ENCODE measurements around the gene FAHD2A. TPM values are rescaled to one million over a fixed set of nuclear protein-coding genes. Genes with fewer than 3 reads are reported as not detected.
"Not testable (repeated sequence)": the region's sequence is repeated elsewhere in the genome, so short reads cannot be mapped to it uniquely, and the experiment has no call there.

The FAHD2A gene
- total and polyA plus RNA-seq, 2 donors (not counting 3 experiments of a cell fraction or from before 2014, with no cell fraction given) = 33.1 to 37.0 TPM

DNA sequence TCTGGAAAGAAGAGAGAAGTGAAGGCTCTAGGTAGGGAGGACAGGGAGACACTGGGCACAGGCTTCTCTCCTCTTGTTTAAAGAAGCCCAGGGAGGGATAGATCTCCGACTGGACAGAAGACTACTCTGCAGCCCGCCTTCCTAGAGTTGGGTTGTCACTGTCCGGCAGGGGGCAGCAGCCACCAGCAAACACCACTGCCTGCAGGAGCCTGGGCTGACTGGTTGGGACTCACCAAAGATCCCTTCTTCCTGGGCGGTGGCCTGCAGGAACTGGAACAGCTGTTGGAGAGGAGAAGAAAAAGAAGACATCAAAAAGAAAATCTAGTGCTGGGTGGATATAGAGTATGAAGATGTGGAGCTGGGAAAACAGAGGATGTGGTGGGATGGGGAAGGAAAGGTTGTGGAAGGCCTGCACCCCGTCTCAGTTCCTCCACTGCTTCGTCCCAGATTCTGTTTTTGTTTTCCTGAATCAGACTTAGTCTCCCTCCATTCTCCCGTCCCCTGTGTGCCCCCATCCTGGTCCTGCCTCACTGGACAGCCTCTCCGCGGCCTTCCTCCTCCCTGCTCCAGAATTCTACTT is 11.6 kb downstream of the FAHD2A start:
- H3K36me3 ChIP-seq (ENCODE audit: control insufficient read depth in 2 of 2, extremely low read depth in 1 of 2, insufficient read depth in 2 of 2, low read length in 2 of 2); H4K20me1 ChIP-seq (replicated peaks; ENCODE audit: control insufficient read depth, extremely low read depth, insufficient read depth, low read length); dilution Hi-C loops (cut with MboI; ENCODE audit: extremely low pct_ligation_motif_present, low sequenced_read_pairs); BruUV-seq (replicated peaks); H3K9me1 ChIP-seq (replicated peaks; ENCODE audit: control insufficient read depth, extremely low read depth, insufficient read depth, low read length); H2AFZ ChIP-seq (ENCODE audit: low read depth, low read length); POLR2A ChIA-PET; H3K4me2 ChIP-seq (ENCODE audit: insufficient read depth, low read length); H3K9ac ChIP-seq (replicated peaks; ENCODE audit: extremely low read depth, insufficient read depth, low read length); H3K4me1 ChIP-seq (ENCODE audit: control insufficient read depth, extremely low read depth, insufficient read depth, low read length); H3K79me2 ChIP-seq (ENCODE audit: control insufficient read depth, insufficient read depth, low read length); H3K27me3 ChIP-seq (ENCODE audit: control insufficient read depth in 2 of 2, insufficient read depth in 2 of 2, low read length in 2 of 2); H3K27ac ChIP-seq (ENCODE audit: insufficient read depth, low read depth, low read length); H3K9me3 ChIP-seq (replicated peaks; ENCODE audit: control insufficient read depth, insufficient read depth, low read length); intact Hi-C loops (cut with micrococcal nuclease); H3K4me3 ChIP-seq (replicated peaks in 1 of 3; ENCODE audit: insufficient read depth in 1 of 3, low read depth in 1 of 3, low read length in 3 of 3): not testable (repeated sequence)
- peak; percentile 40 for DNase-seq (ENCODE audit: low read depth, low spot score)
- TF ChIP-seq CTCF (IDR thresholded peaks at IDR 0.05; ENCODE audit: extremely low read depth in 1 of 2, insufficient read depth in 1 of 2, low read depth in 1 of 2, low read length in 2 of 2) = peak; percentile 62 to 78
- CTCF ChIA-PET = interaction anchor here (0.7 to 1.8 kb wide), 3 partner anchors 25 to 314 kb away, joined by 3 to 5 read pairs (median 5); no protein-coding TSS in a partner anchor
- FAIRE-seq = peak; percentile 85

- FAIRE-seq; H2AFZ ChIP-seq (ENCODE audit: low read depth, low read length); H3K4me3 ChIP-seq (replicated peaks in 1 of 3; ENCODE audit: insufficient read depth in 1 of 3, low read depth in 1 of 3, low read length in 3 of 3); H3K27ac ChIP-seq (ENCODE audit: insufficient read depth, low read depth, low read length); DNase-seq (ENCODE audit: low read depth, low spot score); H3K79me2 ChIP-seq (ENCODE audit: control insufficient read depth, insufficient read depth, low read length); H3K9me3 ChIP-seq (replicated peaks; ENCODE audit: control insufficient read depth, insufficient read depth, low read length); POLR2A ChIA-PET; H3K9ac ChIP-seq (replicated peaks; ENCODE audit: extremely low read depth, insufficient read depth, low read length); H3K4me2 ChIP-seq (ENCODE audit: insufficient read depth, low read length); BruUV-seq (replicated peaks); dilution Hi-C loops (cut with MboI; ENCODE audit: extremely low pct_ligation_motif_present, low sequenced_read_pairs); H3K36me3 ChIP-seq (ENCODE audit: control insufficient read depth in 2 of 2, extremely low read depth in 1 of 2, insufficient read depth in 2 of 2, low read length in 2 of 2); H4K20me1 ChIP-seq (replicated peaks; ENCODE audit: control insufficient read depth, extremely low read depth, insufficient read depth, low read length); H3K4me1 ChIP-seq (ENCODE audit: control insufficient read depth, extremely low read depth, insufficient read depth, low read length); H3K9me1 ChIP-seq (replicated peaks; ENCODE audit: control insufficient read depth, extremely low read depth, insufficient read depth, low read length); H3K27me3 ChIP-seq (ENCODE audit: control insufficient read depth in 2 of 2, insufficient read depth in 2 of 2, low read length in 2 of 2); intact Hi-C loops (cut with micrococcal nuclease): not testable (repeated sequence)
- CTCF ChIA-PET = interaction anchor here (0.7 to 1.8 kb wide), 4 partner anchors 26 to 313 kb away, joined by 3 to 5 read pairs (median 4); no protein-coding TSS in a partner anchor
Observed at GRCh38 chr2:95415138-95415537, 12.6 kb downstream of the FAHD2A start.

DNA sequence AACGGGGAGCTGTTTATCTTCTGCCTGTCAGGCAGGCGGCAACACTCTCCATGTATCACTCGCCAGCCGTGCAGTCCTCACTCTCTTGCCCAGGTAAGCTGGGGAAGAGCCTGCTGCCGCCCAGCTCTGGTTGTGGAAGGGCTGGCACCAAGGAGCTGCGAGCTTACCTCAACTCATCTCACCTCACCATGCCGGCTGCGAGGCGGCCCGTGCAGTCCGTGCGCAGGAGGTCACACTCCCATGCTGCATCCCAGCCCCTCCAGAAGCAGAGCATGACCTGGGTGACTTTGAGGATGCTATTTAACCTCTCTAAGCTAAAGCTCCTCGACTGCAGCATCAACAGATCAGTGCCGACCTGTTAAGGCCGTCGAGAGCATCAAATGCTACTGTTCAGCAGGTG is 13.1 kb downstream of the FAHD2A start:
- CTCF ChIA-PET = interaction anchor here (0.8 to 1.8 kb wide), 2 partner anchors 26 to 312 kb away, joined by 3 to 5 read pairs; no protein-coding TSS in a partner anchor
- BruUV-seq (replicated peaks); POLR2A ChIA-PET: not testable (repeated sequence)

More for the DNA sequence above, 13.1 kb downstream of the FAHD2A start:
- FAIRE-seq; H3K4me2 ChIP-seq (ENCODE audit: insufficient read depth, low read length); H3K9me3 ChIP-seq (replicated peaks; ENCODE audit: control insufficient read depth, insufficient read depth, low read length); H3K27ac ChIP-seq (ENCODE audit: insufficient read depth, low read depth, low read length); H4K20me1 ChIP-seq (replicated peaks; ENCODE audit: control insufficient read depth, extremely low read depth, insufficient read depth, low read length); H3K9me1 ChIP-seq (replicated peaks; ENCODE audit: control insufficient read depth, extremely low read depth, insufficient read depth, low read length); DNase-seq (ENCODE audit: low read depth, low spot score); H3K27me3 ChIP-seq (ENCODE audit: control insufficient read depth in 2 of 2, insufficient read depth in 2 of 2, low read length in 2 of 2); H2AFZ ChIP-seq (ENCODE audit: low read depth, low read length); H3K36me3 ChIP-seq (ENCODE audit: control insufficient read depth in 2 of 2, extremely low read depth in 1 of 2, insufficient read depth in 2 of 2, low read length in 2 of 2); H3K79me2 ChIP-seq (ENCODE audit: control insufficient read depth, insufficient read depth, low read length); H3K4me3 ChIP-seq (replicated peaks in 1 of 3; ENCODE audit: insufficient read depth in 1 of 3, low read depth in 1 of 3, low read length in 3 of 3); H3K9ac ChIP-seq (replicated peaks; ENCODE audit: extremely low read depth, insufficient read depth, low read length); H3K4me1 ChIP-seq (ENCODE audit: control insufficient read depth, extremely low read depth, insufficient read depth, low read length); dilution Hi-C loops (cut with MboI; ENCODE audit: extremely low pct_ligation_motif_present, low sequenced_read_pairs); intact Hi-C loops (cut with micrococcal nuclease): not testable (repeated sequence)
